Ectodermal cell (in vitro differentiated cells): ENCODE data around the gene CTRL.
A peak's percentile ranks its signal among the peaks of the same experiment; 100 is the strongest.
"Not testable (repeated sequence)": the region's sequence is repeated elsewhere in the genome, so short reads cannot be mapped to it uniquely, and the experiment has no call there.

Experiments
- H3K27ac ChIP-seq: 2 replicates; pipeline ENCODE4 v1.7.0; 2013; ENCODE audit warnings: mild to moderate bottlenecking, low read depth, low read length; ENCODE audit not compliant: insufficient read depth, poor library complexity, severe bottlenecking
- H3K27me3 ChIP-seq: 2 replicates; pipeline ENCODE4 v1.7.0; 2013; ENCODE audit warnings: mild to moderate bottlenecking, low read length; ENCODE audit not compliant: insufficient read depth, control insufficient read depth, poor library complexity, severe bottlenecking
- H3K36me3 ChIP-seq: one replicate; pipeline ENCODE4 v1.7.0; 2013; ENCODE audit warnings: low read length; ENCODE audit not compliant: control insufficient read depth, insufficient read depth
- H3K4me1 ChIP-seq: one replicate; pipeline ENCODE4 v1.7.0; 2013; ENCODE audit warnings: low read length; ENCODE audit not compliant: control insufficient read depth, insufficient read depth
- H3K4me3 ChIP-seq: 2 replicates; pipeline ENCODE4 v1.7.0; 2013; ENCODE audit warnings: low read depth, low read length, control low read depth; ENCODE audit not compliant: insufficient read depth
- H3K9me3 ChIP-seq: 2 replicates; pipeline ENCODE4 v1.7.0; 2013; ENCODE audit warnings: mild to moderate bottlenecking, low read length, moderate library complexity; ENCODE audit not compliant: control insufficient read depth
- WGBS, 2 experiments: methylation state at CpG; one replicate each; pipeline ENCODE4 v1.1.7; 2013; ENCODE audit warnings: missing lambda C conversion rate in 2 of 2; 5-methylcytosine and 5-hydroxymethylcytosine counted together

The CTRL gene

GRCh38 chr16:67940446-67941089 is 8.9 kb upstream of the CTRL start:
- Histone ChIP-seq H3K9me3 (no peaks in the 10 kb centered on the region), H3K4me3 (no peak overlapping the region), H3K27me3 (no peaks in the 10 kb centered on the region), H3K4me1 (peaks cover 27% of the 10 kb centered on the region), H3K36me3 (no peaks in the 10 kb centered on the region), H3K27ac (no peak overlapping the region)
- 88 to 94% methylated on average over 5 of the region's 5 CpGs for WGBS, 2 experiments

DNA sequence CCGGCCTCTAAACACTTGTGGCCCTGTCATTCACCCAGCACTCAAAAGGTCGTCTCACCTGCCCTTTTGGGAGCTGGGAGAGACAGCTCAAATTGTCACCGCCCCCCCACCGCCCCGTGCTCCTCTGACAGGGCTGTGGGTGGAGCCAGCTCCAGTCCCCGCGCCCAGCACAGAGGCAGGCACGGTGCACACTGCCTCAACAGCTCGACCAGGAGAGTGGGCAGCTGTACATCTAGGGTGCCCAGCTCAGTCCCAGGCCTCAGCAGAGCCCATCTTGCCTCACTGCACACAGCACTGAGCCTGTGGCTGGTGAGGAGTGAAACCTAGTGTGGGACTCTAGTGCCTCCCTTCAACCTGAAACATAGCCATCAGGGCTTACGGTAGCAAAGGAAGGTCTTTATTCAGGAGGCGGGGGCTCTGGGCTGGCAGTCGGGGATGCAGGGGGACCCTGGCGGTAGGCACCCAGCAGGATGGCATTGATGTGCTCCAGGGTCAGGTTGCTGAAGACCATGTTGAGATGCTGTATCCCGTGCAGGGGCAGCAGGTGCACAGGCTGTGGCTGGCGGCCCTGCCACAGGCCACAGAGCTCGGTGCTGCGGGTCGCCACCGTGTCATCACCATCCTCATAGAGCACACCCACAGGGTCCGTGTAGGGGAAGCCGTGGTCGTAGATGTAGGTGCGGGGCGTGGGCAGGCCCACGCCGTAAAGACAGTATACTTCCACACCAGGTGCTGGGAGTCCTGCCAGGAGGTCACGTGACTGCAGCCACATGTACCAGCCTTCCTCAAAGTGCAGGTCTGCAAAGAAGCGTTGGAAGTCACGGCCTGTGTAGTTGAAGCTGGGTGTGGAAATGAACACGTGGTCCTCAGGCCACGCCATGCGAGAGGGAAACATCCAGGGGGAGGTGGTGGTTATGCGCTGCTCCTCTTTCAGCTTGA is 8.1 kb upstream of the CTRL start:
- Histone ChIP-seq H3K36me3 (no peaks in the 10 kb centered on the region), H3K9me3 (no peaks in the 10 kb centered on the region), H3K27ac (no peak overlapping the region), H3K27me3 (no peaks in the 10 kb centered on the region), H3K4me1 (peaks cover 27% of the 10 kb centered on the region), H3K4me3 (no peak overlapping the region)
- 94 to 95% methylated on average over 33 of the region's 33 CpGs for WGBS, 2 experiments

- peaks cover 16% of the 10 kb centered on the region for H3K4me1 ChIP-seq
- H3K27me3 ChIP-seq, H3K27ac ChIP-seq, H3K4me3 ChIP-seq, H3K9me3 ChIP-seq, H3K36me3 ChIP-seq: not testable (repeated sequence)
- 91 to 94% methylated on average over 5 of the region's 5 CpGs for WGBS, 2 experiments
These were observed 6.1 kb upstream of the CTRL start for GRCh38 chr16:67937713-67938112.

- 52% methylated on average over 6 of the region's 6 CpGs for WGBS, 2 experiments
- peak overlapping the region; percentile 96 for H3K4me3 ChIP-seq
- no peaks in the 10 kb centered on the region for H3K27me3 ChIP-seq
- H3K4me1 ChIP-seq: peaks cover 16% of the 10 kb centered on the region
- no peaks in the 10 kb centered on the region for H3K9me3 ChIP-seq
- H3K36me3 ChIP-seq: no peaks in the 10 kb centered on the region
- H3K27ac ChIP-seq: no peak overlapping the region
These were observed 5.4 kb upstream of the CTRL start for GRCh38 chr16:67936880-67937605.

DNA sequence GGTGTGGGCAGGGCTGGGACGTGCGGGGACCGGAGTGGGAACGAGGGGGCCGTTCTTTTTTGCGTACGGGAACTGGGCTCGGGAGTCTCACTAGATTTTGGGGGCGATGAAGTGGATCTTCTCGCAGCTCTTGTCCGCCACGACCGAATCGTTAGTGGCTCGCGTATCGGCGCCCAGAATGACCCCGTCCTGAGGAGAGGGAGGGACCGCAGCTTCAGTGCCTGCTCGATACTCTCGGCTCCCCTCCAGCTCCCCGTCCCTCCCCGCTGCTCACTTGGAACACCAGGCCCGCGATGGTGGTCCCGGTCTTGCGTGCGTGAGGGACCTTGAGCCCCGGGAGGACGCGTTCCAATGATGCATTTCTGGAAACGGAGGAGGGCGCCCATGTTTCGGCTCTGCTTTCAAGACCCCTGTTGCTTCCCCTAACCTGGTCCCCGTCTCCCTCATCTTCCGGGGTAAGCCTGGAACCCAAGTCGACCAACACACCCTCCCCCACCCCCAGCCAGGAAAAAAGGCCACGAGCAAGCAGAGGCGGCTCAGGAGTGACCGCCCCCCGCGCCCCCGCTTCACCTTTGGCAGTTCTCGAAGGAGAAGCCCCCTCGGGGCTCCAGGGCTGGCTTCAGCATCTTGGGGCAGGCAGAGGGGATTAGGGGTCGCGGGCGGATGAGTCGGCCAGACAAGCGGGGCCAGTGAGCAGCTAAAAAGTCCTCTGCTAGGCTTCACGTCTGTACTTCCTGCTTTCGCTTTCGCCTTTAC is 4.6 kb upstream of the CTRL start, which contains the start of gene PSMB10:
PSMB10 (minus strand) TSS at position 727 of the 756 bp plus-strand sequence; CDS start at position 626, 101 bp downstream.
- H3K27me3 ChIP-seq: no peaks in the 10 kb centered on the region
- WGBS, 2 experiments: 1% methylated on average over 54 of the region's 54 CpGs
- H3K36me3 ChIP-seq: no peaks in the 10 kb centered on the region
- H3K4me1 ChIP-seq: peaks cover 16% of the 10 kb centered on the region
- H3K27ac ChIP-seq: no peak within 1 kb of the TSS
- H3K4me3 ChIP-seq: peak within 1 kb of the TSS; percentile 96
- H3K9me3 ChIP-seq: no peaks in the 10 kb centered on the region

- H3K4me3 ChIP-seq: peak overlapping the region; percentile 96
- no peaks in the 10 kb centered on the region for H3K36me3 ChIP-seq
- WGBS, 2 experiments: 0 to 1% methylated on average over 55 of the region's 55 CpGs
- peaks cover 16% of the 10 kb centered on the region for H3K4me1 ChIP-seq
- no peaks in the 10 kb centered on the region for H3K27me3 ChIP-seq
- H3K27ac ChIP-seq: no peak overlapping the region
- no peaks in the 10 kb centered on the region for H3K9me3 ChIP-seq
These were observed 3.9 kb upstream of the CTRL start for GRCh38 chr16:67935402-67936123.

DNA sequence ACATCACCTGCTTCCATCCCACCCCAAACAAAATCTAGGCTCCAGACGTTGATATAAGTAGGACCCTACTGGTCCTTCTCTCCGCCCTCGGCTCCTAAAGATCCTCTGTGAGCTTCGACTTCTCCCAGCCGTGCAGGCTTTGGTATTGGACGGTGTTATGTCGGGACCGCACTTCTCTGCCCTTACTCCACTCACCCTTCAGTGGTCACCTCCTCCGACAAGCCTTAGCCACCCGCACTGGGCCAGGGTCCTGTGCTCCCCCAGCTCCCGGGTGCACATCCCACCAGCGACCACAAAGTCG is 3.4 kb upstream of the CTRL start:
- Histone ChIP-seq H3K9me3 (no peaks in the 10 kb centered on the region), H3K27me3 (no peaks in the 10 kb centered on the region), H3K4me3 (peak overlapping the region; percentile 96), H3K4me1 (peaks cover 16% of the 10 kb centered on the region), H3K27ac (no peak overlapping the region), H3K36me3 (no peaks in the 10 kb centered on the region)
- 10 to 12% methylated on average over 13 of the region's 13 CpGs for WGBS, 2 experiments

DNA sequence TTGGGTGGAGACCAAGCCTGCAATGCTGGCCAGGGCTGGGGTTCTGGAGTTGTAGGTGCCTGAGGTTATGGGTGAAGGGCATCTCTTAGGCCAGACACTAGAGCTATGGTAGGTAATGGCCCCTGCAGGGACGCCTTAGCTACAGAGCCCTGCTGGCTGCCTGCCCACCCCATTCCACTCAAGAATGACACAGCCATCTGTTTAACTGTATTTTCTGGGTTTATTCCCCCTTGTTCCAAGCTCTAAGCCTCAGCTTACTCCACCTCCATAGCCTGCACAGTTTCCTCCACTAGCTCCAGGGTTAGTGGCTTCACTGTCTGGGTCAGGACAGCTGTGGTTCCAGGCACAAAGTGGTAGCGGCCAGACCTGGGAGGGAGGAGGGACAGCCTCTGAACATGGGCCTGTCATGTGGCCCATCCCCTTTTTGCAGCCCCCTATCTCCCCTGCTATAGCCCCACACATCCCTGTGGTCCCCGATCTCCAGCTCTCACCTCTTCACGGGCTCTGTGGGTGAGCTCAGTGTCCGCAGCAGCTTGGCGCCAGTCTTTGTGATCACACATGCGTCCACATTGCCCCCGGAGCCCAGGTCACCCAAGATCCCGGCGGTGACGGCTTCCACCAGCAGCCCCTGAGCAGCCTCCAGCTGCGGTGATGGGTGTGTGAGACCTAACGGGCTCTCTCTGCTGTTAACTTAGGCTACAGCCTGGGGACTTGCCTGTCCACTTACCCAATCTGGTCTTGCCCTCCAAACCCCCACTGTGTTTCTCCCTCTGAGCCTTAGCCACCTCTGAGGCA is 2.8 kb upstream of the CTRL start:
- Histone ChIP-seq H3K4me3 (peak overlapping the region; percentile 96), H3K9me3 (no peaks in the 10 kb centered on the region), H3K27ac (no peak overlapping the region), H3K36me3 (no peaks in the 10 kb centered on the region), H3K4me1 (peaks cover 16% of the 10 kb centered on the region), H3K27me3 (no peaks in the 10 kb centered on the region)
- WGBS, 2 experiments: 73 to 74% methylated on average over 13 of the region's 13 CpGs

GRCh38 chr16:67933805-67934204 is 2.1 kb upstream of the CTRL start:
- no peak overlapping the region for H3K4me3 ChIP-seq
- no peak overlapping the region for H3K27ac ChIP-seq
- no peaks in the 10 kb centered on the region for H3K9me3 ChIP-seq
- peaks cover 16% of the 10 kb centered on the region for H3K4me1 ChIP-seq
- H3K36me3 ChIP-seq: no peaks in the 10 kb centered on the region
- 95% methylated on average over 7 of the region's 7 CpGs for WGBS, 2 experiments
- H3K27me3 ChIP-seq: no peaks in the 10 kb centered on the region
